Stimulated activated CD8-positive, alpha-beta memory T cell treated with anti-CD3 and anti-CD28 coated beads, Interleukin-4, amount 100 ng/mL, for 48 hours (primary cell): ENCODE measurements around the gene ARID5A.
"Not testable (repeated sequence)": the region's sequence is repeated elsewhere in the genome, so short reads cannot be mapped to it uniquely, and the experiment has no call there.

ENCODE experiments used
- DNase-seq: peaks from one replicate; pipeline ENCODE4 v3.0.0-alpha.2; 2020

The ARID5A gene, protein sequence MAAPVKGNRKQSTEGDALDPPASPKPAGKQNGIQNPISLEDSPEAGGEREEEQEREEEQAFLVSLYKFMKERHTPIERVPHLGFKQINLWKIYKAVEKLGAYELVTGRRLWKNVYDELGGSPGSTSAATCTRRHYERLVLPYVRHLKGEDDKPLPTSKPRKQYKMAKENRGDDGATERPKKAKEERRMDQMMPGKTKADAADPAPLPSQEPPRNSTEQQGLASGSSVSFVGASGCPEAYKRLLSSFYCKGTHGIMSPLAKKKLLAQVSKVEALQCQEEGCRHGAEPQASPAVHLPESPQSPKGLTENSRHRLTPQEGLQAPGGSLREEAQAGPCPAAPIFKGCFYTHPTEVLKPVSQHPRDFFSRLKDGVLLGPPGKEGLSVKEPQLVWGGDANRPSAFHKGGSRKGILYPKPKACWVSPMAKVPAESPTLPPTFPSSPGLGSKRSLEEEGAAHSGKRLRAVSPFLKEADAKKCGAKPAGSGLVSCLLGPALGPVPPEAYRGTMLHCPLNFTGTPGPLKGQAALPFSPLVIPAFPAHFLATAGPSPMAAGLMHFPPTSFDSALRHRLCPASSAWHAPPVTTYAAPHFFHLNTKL

DNA sequence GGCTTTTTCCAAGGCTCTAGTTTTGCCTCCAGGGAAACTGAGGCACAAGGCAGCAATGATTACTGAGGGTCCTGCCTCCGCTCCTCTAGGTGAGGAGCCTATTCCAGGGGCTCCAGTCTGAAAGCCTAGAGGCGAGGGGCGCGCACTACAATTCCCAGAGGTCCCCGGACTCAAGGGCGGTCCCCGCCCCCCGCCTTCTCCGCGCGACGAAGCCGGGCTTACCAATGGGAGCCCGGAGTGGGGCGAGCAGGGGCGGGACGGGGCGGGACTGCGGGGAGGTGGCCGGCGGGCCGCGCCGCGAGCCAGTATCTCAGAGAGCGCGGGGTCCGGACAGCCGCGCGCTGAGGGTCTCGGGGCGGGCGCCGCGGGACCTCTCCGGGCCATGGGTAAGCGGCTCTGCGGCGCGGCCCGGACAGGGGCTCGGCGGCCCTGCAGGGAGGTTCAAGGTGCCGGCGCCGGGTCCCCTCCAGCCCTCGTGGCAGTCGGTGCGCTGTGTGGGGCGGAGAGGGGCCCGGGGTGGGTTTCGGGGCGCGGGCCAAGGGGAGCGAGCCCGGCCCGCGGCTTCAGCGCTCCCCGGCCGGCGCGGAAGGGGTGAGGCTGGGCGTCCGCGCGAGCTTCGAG is at the start of gene ARID5A:
Gene ARID5A, plus strand, starts transcription at position 308 of the 621 bp plus-strand sequence. Its CDS starts 75 bp downstream, at position 383.
- peak; percentile 94 for DNase-seq

DNA sequence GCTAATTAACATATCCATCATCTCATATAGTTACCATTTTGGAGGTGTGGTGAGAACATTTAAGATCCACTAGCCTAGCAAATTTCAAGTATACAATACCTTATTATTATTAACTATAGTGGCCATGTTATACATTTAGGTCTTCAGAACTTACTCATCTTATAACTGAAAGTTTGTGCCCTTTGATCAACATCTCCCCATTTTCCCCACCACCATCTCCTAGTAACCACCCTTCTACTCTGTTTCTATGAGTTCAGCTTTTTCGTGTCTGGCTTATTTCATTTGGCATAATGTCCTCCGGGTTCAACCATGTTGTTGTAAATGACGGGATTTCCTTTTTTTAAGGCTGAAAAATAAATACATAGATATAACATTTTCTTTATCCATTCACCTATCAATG is 47.3 kb upstream of the ARID5A start:
- DNase-seq = no peak

DNA sequence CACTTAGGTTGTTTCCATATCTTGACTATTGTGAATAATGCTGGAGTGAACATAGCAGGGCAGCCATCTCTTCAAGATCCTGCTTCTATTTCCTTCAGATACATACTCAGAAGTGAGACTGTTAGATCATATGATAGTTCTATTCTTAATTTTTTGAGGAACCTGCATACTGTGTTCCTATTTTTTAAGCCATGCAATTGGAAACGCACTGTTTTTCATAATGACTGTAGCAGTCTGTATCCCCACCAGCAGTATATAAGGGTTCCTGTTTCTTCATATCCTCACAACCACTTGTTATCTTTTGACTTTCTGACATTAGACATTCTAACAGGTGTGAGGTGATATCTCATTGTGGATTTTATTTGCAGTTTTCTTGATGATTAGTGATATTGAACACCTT is 46.9 kb upstream of the ARID5A start:
- no peak for DNase-seq

DNA sequence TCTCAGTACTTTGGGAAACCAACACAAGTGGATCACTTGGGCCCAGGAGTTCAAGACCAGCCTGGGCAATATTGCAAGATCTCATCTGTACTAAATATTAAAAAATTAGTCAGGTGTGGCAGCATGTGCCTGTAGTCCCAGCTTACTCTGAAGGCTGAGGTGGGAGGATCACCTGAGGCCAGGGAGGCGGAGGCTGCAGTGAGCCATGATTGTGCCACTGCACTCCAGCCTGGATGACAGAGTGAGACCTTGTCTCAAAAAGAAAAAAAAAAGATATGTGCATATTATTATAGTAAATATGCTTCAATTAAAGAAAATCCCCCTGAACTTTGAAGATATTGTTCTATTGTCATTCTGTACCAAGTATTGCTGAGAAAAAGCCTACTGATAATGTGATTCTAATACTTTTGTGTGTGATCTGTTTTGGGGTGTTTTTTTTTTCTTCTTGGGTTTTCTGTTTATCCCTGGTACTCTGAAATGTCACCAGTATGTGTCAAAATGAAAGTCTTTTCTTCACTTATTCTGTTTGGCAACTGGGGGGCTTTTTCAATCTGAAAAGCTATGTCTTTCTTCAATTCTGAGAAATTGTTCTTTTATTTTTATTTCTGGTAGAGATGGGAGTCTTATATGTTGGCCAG is 44.6 kb upstream of the ARID5A start:
- DNase-seq = no peak

DNA sequence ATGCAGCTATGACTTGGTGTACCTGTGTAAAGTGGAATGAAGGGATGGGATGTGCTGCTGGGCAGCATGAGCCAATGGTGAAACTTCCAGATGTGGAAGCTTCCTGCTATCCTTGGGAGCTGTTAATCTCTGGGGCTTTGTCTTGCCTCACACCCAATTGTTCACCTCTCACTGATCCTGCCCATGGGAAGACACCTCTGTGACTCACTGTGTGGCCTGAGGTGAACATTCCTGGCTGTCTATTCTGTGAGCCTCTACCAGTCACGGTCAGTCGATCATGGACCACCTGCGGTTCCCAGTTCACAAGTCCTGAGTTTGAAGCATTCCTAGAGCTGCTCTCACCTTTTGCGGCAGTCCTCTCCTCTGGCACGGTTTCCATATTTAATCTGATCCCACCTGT is 43.5 kb upstream of the ARID5A start:
- no peak for DNase-seq

DNA sequence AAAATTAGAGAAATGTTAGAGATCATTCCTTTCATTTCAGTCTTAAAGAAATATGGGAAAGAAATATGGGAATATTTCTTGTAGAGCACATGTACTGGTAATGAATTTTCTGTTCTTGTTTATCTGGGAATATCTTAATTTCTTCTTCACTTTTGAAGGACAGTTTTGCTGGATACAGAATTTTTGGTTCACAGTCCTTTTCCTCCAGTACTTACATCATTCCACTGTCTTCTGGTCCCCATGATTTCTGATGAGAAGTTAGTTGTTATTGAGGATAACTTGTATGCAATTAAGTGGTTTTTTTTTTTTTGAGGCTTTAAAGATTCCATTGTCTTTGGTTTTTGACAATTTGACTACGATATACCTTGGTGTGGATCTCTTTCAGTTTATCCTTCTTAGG is 42.4 kb upstream of the ARID5A start:
- no peak for DNase-seq

DNA sequence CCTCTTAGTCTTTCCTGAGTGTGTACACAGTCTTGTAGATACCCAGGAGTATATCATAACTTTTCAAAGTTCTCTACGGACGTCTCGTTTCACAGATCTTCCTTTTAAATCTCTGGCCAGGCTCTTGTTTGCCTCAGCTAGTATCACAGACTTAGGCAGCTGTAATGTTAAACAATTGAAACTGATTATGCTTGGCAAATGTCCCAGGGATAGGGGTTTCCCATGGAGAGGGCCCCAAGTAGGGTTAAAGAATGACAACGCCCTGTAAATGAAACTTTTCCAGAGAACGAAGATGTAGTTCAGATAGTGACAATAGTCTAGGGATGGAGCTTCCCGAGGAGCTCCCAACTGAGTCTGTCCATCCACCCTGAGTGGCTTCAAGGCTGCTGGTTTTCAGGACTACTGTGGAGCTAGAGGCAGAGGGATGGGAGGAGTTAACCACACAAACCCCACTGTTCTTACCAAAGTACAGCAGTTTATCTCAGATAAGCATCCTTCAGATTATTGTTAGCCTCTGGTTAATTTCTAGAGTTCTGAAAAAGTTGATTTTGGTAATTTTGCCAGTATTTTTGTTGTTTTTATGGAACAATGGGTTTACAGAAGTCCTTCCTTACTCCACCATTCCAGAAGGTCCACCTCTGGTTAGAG is 40.4 kb upstream of the ARID5A start:
- no peak for DNase-seq

DNA sequence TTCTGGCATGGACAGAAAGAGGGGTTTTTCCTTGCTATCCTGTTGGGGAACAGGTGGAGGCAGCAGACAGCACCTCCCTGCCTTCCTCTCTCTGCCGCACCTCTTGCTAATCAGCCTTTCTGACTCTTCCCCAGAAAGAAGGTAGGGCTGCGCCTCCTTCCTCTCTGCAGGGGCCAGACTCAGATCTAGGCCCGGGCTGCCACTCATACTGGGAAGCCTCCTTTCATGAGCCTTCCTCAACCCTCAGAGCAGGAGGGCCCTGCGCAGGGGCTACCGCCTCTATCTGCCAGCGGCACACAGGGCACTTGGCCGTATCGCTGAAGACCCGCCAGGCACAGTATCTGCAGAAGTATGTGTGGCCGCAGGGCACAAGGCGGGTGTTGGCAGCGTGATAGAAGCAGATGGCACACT is 38.5 kb upstream of the ARID5A start:
- DNase-seq = no peak

DNA sequence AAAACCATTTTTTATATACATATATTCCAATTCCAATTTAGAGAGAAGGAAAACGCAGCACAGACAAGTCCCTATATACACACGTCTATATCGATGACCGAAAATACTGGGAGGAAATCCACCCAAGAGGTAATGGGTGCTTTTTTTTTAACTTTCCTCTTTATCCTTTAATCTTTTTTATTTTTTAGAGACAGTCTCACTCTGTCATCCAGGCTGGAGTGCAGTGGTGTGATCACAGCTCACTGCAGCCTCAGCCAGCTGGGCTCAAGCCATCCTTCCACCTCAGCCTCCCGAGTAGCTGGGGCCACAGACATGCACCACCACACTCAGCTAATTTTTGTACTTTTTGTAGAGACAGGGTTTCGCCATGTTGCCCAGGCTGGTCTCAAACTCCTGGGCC is 37.9 kb upstream of the ARID5A start:
- not testable (repeated sequence) for DNase-seq

DNA sequence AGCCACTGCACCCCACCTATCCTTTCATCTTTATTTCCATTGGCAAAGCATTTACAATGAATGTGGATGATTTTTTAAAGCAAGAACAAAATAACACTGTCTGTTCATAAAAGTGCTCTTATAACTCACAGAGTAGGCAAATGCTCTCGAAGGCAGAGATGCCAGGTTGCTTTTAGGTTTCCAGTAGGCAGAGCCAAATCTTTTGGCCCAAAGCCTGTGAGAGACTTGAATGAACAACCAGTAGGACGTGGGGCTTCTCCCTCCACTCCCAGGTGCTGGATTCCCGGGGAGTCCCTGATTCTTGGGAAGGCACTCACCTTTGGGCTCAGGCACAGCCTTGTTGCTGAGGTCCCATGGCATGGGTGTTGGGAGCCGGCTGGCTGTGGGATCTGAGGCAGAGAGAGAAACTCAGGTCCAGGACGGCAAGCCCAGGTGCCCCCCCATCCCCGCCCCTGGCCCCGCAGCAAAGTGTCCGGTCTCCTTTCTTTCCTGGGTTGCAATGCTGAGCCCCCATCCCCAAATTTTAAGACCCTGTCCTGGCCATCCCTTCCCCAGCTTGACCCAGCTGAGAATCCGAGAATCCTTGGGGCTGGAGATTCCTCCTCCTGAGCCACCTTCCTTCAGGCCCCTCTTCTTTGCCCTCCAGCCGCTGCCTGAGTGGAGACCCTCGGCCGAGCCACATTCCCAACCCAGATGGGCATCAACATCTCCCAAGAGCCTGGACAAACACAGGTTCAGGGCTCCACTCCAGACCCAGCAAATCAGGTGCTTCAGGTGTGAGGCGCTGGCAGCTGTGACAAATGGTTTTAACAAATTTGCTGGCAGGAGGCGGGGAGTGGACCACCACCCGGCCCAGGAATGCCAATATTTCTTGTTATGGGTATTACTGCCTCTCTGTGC is 37.2 kb upstream of the ARID5A start:
- DNase-seq = no peak

DNA sequence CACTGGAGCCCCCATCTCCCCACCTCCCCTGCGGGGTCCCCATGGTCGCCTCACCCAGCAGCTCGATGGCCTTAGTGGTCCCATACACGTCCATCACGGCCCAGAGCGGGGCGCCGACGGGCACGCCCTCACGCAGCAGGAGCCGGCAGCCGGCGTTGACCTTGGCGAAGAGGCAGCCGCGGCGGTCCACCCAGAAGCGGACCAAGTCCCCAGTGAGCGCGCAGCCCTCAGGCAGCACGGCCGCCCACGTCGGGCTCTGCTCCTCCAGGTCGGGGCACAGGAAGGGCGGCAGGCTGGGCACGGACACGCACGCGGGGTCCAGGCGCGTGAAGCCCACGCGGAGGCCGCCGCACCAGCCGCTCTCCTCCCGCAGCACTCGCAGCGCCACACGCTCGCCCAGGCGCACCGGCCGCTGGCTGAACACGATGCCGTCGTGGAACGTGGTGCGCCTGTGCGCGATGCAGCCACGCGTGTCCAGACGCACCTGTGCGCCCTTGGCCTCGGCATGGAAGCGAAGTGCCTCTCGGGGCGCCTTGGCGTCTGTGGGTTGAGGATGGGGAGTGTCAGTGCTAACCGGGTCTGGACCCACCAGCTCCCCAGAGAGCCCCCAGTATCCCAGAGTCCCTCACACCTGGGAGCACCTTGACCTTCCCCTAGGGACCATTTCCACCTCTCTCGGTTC is 36.0 kb upstream of the ARID5A start:
- no peak for DNase-seq

DNA sequence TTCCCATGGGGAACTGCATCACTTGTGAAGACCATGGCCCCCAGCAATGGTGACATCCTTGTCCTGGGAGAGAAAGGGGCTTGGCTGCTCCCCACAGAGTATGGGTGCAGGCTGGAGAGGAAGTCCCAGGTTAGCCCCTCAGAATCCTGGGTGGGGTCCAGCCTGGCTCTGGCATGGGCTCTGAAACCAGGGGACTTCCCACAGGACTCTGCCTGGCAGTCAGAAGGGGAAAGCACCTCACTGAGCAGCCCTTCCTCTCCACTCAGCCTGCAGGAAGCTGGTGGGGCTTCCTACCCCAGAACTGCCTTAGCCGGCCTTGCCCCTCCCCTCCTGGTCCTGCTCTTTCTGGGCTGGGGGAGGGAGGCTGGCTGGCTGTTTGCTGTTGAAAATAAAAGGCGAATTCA is 35.1 kb upstream of the ARID5A start:
- DNase-seq = no peak

DNA sequence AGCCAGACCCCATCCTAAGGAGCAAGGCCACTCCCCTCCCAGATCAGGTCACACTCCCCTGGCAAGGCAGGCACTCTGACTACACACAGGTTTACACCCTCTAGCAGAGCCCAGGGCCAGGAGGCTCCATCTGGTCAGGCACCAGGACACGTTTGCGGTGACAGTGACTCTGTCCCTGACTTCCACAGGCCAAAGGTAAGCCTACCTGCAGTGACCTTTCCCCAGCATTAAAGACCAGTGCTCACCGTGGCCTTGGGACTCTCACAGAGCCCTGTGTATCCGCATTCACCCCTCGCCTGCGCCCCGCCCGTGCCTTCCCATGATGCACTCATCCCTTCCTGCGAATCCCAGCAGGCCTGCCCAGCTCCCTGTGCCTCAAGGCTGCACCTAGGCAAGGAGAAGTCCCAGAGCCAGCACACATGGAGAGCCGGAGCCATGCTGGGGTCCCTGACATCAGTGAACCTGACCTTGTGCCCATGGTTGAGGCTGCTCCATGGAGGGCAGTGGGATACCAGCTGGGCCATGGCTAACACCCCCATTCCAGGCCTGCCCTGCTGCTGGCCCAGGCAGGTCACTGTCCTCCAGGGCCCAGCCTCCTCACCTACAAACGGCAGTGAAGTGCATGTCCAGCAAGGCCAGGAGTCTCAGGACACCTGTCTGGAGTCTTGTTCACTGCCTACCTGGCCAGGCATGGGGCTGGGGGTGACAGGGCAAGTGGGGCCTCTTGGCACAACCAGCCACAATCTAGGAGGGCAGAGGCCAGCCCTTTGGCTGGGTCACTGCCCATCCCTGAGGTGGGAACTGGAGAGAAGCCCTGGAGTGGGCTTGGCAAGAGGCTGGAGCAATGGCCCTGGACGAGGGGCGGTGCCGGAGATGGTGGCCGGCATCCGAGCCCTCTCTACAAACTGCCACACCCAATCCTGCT is 34.4 kb upstream of the ARID5A start:
- no peak for DNase-seq

DNA sequence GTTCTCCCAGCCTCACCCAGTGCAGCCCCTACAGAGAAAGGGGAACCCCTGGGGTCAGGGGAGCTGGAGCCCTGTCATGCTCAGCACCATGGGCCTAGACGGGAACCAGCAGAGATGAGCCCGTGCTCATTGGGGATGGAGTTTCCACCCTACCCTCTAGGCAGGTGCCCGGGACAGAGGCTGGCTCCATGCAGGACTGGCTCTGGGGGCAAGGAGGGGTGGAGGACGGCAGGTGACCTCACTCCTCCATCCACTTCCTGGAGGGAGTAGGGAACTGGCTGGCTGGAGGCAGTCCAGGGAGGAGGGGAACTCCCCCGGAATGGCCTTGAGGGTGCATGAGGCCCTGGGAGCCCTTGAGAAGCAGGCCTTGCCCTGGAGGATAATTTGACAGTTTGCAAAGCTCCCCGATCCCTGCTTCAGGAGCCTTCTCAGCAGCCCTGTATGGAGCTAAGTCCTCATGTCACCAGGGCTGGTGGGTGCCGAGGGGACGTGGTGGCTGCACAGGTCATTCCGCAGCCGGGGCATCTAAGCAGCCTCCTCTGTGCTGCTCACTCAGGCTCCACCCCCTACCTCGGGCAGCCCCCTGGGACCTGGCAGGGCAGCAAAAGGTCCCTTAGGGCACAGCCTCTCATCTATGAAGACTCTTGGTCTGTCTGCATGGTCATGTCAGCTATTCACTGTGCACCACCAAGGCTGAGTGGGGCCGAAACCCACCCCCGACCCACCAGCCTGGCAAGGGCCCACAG is 33.5 kb upstream of the ARID5A start:
- no peak for DNase-seq

DNA sequence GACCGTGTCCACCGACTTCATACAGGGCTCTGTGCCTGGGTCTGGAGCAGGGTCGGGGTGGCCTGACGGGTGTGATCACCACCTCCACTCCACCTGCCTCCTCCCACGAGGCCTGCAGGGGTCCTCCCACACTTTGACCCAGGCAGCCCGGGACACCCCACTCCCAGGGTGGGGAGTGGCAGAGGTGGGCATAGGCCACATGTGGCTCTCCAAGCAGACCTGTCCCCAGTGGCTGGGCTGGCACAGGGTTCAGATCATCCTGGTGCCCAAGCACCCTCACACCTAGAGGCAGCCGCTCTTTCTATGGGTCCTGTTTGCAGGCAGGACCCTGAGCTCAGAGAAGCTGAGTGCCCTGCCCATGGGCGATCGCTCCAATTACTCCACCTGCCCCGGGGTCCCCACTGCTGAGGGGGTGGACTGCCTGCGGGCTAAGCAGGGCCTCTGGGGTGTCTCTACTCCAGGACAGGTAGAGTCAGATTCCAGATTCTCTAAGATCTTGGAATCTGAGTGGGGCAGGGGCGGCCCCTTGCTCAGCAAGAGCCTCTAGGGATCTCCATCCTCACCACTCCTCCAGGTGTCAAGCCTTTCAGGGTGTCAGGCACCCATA is 32.8 kb upstream of the ARID5A start:
- DNase-seq = no peak

DNA sequence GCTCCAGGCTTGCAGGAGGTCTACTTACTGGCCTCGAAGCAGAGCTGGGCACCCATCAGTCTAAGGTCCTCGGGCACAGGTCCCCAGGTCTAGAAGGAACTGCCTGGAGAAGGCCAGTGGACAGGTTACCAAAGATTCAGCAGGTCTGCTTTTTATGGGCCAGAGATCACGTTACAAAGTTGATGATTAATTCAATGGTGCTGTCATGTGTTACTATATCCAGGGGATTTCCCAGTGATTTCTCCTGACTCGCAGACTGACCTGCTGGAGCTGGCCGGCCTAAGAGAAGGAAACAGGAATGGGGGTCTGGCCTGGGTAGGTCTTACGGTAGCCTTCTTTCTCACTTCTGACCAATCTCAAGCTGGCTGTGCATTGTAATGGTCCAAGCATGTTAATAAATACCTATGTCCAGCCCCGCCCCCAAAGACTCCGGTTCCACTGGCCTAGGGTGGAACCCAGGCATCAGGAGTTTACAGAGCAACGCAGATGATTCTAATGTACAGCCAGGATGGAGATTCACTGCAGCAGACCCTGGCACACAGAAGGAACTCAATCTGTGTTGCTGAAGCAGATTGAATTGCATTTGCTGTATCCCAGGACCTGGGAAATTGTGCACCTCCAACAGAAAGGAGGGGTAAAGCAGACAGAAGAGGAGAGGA is 31.2 kb upstream of the ARID5A start, which contains the start of gene NEURL3:
Gene NEURL3, minus strand, starts transcription at position 127 of the 659 bp plus-strand sequence. Its CDS starts 71 bp downstream, at position 56.
- DNase-seq = peak; percentile 23

DNA sequence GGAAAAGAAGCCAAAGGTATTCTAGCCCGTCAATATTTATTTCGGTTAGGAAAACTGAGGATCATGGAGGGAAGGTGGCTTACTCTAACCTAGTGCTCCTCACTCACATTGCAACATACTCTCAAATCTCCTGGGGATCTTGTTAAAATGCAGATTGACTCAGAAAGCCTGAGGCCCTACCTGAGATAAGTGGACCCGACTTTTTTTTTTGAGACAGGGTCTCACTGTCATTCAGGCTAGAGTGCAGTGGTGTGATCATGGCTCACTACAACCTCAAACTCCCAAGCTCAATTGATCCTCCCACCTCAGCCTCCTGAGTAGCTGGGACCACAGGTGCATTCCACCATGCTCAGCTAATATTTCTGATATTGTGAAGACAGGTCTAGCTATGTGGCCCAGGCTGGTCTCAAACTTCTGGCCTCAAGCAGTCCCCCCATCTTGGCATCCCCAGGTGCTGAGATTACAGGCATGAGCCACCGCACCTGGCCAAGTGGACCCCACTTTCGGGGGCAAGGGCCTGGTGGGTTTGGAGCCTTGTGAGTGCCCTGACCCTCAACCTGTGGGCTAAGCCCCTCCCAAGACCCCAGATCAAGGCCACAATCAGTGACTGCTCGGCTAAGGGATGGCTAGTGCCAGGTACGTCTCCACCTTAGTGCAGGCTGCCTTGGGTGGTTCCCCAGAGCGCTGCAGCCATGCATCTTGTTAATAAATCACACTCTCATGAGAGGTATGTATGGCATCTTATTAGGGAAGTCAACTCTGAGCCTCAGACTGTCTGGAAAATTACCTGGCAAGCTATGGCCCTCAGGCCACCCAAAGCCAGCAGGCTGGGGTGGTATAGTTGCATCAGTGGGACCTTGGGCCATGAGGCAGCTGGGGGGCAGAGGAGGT is 30.3 kb upstream of the ARID5A start:
- peak; percentile 21 for DNase-seq
